Omental fat pad (tissue), 4 donors: ENCODE results near the gene ZFAND3. TPM values are rescaled to one million over a fixed set of nuclear protein-coding genes. Genes with fewer than 3 reads are reported as not detected.

Experiments
- ATAC-seq: fragments of 150-250 bp; one replicate; pipeline ENCODE4 v1.9.1; 2016; ENCODE audit warnings: mild to moderate bottlenecking, moderate library complexity; ENCODE audit not compliant: low FRiP score
- DNase-seq: peaks from one replicate; pipeline ENCODE4 v3.0.0-alpha.2; 2019; ENCODE audit warnings: low spot score
- total RNA-seq, 4 donors: library from RNA; depleted of rRNA; stranded (reverse); fragments of >200 nt; gene quantifications; one replicate each; pipeline ENCODE4 v1.1.0, GENCODE V29; 2016
- TF ChIP-seq, protein P1 (sequence below), 3 donors: fragments of 450-650 bp; IDR thresholded peaks; one replicate each; pipeline ENCODE4 v1.5.1; 2016 to 2017; ENCODE audit warnings: antibody characterized with exemption in 3 of 3, mild to moderate bottlenecking in 3 of 3, moderate library complexity in 2 of 3

The ZFAND3 gene
- total RNA-seq, 4 donors from 2014 or later = 28.8 to 43.8 (median 38.0) TPM

DNA sequence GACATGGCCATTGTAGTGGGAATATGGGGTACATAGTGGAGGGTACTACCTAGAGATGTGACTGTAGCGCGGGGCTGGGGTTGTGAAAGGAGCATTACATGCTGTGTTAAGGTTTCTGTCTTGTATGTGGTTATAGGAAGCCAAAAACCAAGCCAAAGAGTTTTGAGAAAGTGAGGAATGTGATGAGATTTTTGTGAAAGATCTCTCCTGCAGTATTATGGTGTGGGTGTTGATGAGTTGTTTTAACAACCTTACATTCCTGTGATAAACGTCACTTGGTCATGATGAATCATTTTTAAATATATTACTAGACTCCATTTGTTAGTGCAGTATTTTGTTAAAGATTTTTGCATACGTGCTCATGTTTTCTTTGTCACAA is 48.9 kb downstream of the ZFAND3 start:
- DNase-seq (no peak), ATAC-seq (peak; percentile 88)
- TF ChIP-seq, protein P1, sequence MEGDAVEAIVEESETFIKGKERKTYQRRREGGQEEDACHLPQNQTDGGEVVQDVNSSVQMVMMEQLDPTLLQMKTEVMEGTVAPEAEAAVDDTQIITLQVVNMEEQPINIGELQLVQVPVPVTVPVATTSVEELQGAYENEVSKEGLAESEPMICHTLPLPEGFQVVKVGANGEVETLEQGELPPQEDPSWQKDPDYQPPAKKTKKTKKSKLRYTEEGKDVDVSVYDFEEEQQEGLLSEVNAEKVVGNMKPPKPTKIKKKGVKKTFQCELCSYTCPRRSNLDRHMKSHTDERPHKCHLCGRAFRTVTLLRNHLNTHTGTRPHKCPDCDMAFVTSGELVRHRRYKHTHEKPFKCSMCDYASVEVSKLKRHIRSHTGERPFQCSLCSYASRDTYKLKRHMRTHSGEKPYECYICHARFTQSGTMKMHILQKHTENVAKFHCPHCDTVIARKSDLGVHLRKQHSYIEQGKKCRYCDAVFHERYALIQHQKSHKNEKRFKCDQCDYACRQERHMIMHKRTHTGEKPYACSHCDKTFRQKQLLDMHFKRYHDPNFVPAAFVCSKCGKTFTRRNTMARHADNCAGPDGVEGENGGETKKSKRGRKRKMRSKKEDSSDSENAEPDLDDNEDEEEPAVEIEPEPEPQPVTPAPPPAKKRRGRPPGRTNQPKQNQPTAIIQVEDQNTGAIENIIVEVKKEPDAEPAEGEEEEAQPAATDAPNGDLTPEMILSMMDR (IDR thresholded peaks at IDR 0.05) = no peak

DNA sequence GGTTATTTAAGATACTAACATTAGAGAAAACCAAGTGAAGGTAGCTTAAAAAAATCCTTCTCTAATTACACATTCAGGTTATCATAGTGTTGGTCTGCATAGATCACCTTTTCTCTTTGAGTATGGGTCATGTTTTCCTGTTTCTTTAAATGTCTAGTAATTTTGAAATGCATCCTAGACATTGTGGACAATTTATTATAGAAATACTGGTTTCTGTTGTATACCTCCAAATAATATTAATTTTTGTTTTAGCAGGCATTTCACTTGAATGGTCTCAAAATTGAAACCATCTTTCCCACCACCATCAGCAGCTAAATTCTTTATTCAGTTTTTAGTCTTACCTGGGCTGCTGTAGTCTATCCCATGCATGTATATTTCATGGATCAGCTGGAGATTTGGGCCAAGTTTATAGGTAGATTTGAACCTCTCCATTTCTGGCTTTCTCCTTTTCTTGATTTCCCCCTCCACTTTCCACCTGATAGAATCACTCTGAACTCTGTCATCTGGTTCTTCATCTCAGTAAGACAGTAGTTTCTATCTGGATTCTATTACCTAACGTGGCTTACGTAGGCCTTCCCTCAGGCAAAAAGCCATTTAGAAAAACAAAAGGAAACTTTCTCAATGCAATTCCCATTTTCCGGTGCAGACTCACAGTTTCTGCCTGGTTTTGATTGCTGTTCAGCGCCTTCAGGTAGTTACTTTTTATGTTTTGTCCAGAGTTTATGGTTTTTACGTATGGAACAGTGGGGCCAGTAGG is 52.3 kb downstream of the ZFAND3 start:
- no peak for DNase-seq
- ATAC-seq = no peak
- TF ChIP-seq, protein P1 (IDR thresholded peaks at IDR 0.05) = no peak

DNA sequence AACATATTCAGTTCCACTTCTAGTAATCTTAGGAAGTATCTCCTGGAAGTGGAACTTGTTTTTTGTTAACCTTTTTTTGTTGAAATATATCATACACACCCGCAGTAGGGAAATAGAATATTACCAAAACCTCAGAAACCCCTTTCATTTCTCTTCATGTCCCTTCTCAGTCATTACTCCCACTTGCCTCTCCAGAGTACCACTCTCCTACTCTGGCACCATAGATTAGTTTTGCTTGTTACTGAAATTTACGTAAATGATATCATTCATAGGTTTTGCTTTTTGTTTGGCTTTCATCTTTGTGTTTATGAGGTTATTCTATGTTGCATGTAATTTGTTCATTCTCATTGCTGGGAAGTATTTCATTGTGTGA is 52.8 kb downstream of the ZFAND3 start:
- DNase-seq = no peak

DNA sequence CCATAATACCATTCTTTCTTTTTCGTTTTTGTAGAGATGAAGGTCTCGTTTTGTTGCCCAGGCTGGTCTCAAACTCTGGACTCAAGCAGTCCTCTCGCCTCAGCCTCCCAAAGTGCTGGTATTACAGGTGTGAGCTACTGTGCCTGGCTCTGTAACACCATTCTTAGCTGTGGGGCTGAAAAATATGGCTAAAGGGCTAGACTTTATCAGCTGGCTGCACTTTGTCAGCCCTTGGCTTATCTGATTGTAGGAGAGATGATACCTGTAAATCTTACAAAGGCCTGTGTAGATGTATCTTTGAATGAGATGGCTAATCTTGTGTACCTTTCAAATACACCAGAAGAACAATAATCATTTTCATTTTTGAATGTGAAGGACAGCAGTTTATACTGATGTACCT is 55.2 kb downstream of the ZFAND3 start:
- TF ChIP-seq, protein P1 (IDR thresholded peaks at IDR 0.05) = no peak
- DNase-seq = no peak
- ATAC-seq = no peak

More for the DNA sequence above, 52.8 kb downstream of the ZFAND3 start:
- no peak for ATAC-seq
- TF ChIP-seq, protein P1 (IDR thresholded peaks at IDR 0.05) = no peak

DNA sequence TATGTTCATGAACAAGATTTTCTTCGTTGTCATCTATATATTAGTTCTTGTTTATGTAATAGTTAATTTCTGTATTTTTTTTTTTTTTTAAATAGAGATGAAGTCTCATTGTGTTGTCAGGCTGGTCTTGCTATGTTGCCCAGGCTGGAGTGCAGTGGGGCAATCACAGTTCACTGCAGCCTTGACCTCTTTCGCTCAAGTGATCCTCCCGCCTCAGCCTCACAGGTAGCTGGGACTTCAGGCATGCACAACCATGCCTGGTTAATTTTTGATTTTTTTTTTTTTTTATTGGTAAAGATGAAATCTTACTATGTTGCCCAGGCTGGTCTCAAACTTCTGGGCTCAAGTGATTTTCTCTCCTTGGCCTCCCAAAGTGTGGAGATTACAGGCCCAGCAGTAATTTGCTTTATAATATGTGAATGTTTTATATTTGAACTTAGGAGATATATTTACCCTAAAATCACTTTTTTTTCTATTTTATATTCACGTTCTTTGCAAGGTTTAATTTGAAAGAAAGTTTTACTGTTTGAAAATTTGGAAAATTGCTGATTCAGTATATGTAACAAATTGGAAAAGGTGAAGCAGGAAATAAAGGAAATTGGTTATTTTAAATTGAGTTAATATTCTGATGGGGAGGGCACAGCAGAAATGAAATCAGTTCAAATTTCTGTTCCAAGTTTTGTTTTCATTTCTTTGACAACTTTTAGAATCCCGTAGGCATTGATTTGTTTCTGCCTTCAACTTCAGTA is 56.2 kb downstream of the ZFAND3 start:
- TF ChIP-seq, protein P1 (IDR thresholded peaks at IDR 0.05) = no peak
- DNase-seq (no peak), ATAC-seq (no peak)

DNA sequence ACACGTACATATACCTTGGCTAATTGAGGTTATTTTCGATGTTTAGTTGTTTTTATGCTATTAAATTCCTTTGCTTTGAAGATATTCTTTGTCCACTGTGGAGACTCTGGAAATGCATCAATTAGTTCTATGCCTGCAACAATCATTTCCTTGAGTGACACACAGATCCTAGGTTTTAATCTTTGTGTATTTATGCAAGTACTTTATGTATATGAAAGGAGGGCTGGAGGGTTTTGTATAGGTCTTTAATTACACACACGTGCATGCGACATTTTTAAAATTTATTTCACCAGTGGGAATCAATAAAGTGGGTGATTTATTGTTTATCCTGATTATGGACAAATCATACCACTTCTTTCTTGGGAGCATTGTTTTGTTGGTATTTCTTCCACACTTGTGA is 57.3 kb downstream of the ZFAND3 start:
- DNase-seq = no peak
- no peak for ATAC-seq
- TF ChIP-seq, protein P1 (IDR thresholded peaks at IDR 0.05) = no peak
